Ishikawa (cell line): ENCODE results near the gene ST6GALNAC2.
A peak's percentile ranks its signal among the peaks of the same experiment; 100 is the strongest.

Experiments
- CEBPB ChIP-seq: IDR thresholded peaks from 2 replicates; pipeline ENCODE4 v1.6.1; 2012
- EGR1 ChIP-seq: IDR thresholded peaks from 2 replicates; pipeline ENCODE4 v1.6.1; 2012
- EP300 ChIP-seq: IDR thresholded peaks from 2 replicates; pipeline ENCODE4 v1.6.1; 2012; ENCODE audit warnings: borderline replicate concordance
- FOXM1 ChIP-seq: IDR thresholded peaks from 2 replicates; pipeline ENCODE4 v1.6.1; 2012; ENCODE audit warnings: low read depth, borderline replicate concordance
- MAX ChIP-seq: IDR thresholded peaks from 2 replicates; pipeline ENCODE4 v1.6.1; 2012
- NFIC ChIP-seq: IDR thresholded peaks from 2 replicates; pipeline ENCODE4 v1.6.1; 2012
- RAD21 ChIP-seq: IDR thresholded peaks from 2 replicates; pipeline ENCODE4 v1.6.1; 2012; ENCODE audit warnings: low read depth
- TAF1 ChIP-seq: IDR thresholded peaks from 2 replicates; pipeline ENCODE4 v1.6.1; 2012; ENCODE audit warnings: low read depth, mild to moderate bottlenecking
- TCF12 ChIP-seq: IDR thresholded peaks from 2 replicates; pipeline ENCODE4 v1.6.1; 2012; ENCODE audit warnings: low read depth
- TEAD4 ChIP-seq: IDR thresholded peaks from 2 replicates; pipeline ENCODE4 v1.6.1; 2012
- YY1 ChIP-seq: IDR thresholded peaks from 2 replicates; pipeline ENCODE4 v1.6.1; 2012; ENCODE audit warnings: low read depth
- TF ChIP-seq, protein P1 (sequence below): IDR thresholded peaks from 2 replicates; pipeline ENCODE4 v1.6.1; 2012; ENCODE audit warnings: low read depth, mild to moderate bottlenecking
- TF ChIP-seq, protein P2 (sequence below): IDR thresholded peaks from 2 replicates; pipeline ENCODE4 v1.6.1; 2012

Gene ST6GALNAC2

DNA sequence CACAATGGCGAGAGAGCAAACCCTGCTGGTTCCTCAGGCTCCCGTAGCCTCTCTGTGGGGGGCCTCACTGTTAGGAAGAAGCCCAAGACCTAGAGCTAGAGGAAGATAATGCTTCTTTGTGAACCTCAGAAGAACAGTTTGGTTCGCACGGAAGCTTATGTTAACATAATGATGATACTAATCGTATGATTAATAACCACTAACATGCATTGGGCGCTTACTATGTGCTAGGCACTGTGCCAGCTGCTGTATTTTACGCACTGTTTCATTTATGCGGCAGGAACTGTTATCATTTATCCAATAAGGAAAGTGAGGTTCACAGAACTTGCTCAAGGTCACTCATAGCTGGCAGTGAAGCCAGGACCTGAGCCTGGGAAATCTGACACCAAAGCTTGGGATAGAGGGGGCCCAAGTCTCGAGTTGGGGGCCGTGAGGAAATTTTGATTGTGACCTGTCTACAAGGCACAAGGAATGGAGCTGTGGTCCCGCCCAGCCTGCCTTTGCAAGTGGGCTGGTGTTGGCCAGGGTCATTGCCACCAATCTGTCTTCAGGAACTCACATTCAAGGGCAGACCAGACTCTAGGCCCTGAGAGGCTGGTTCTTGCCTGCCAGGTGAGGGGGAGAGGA, 39.0 kb downstream of the ST6GALNAC2 start:
- no peak for TF ChIP-seq CEBPB
- TF ChIP-seq EP300: peak; percentile 5; the same call in 1 of the 2 replicates

DNA sequence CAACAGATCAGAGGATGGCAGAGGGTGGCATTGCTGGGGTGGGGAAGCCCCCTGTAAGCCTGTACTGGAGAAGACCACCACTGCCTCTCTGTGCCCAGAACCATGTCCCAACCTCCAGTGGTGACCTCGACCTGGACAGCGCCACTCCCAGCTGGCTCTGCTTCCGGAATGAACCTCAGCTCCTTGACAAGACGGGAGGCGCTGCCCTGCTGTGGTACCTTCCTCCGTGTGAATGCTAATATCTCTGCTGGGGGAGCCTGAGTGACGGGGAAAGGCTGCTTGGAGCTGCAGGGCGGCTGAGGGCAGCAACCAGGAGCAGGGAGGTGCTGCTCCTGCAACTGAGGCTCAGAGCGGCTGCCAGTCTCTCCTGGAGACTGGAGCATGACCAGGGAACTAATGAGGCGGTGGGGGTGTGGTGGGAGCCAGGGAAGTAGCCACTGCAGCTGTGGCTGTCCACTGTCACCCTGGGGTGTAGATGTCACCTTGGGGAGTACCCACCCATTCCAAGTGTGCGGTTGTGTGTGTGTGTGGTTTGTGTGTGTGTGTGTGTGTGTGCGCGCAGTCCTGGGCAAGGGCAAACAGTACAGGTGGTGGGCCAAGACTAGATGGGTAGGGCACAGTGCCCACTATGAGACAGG, 39.6 kb downstream of the ST6GALNAC2 start:
- TF ChIP-seq, protein P1, sequence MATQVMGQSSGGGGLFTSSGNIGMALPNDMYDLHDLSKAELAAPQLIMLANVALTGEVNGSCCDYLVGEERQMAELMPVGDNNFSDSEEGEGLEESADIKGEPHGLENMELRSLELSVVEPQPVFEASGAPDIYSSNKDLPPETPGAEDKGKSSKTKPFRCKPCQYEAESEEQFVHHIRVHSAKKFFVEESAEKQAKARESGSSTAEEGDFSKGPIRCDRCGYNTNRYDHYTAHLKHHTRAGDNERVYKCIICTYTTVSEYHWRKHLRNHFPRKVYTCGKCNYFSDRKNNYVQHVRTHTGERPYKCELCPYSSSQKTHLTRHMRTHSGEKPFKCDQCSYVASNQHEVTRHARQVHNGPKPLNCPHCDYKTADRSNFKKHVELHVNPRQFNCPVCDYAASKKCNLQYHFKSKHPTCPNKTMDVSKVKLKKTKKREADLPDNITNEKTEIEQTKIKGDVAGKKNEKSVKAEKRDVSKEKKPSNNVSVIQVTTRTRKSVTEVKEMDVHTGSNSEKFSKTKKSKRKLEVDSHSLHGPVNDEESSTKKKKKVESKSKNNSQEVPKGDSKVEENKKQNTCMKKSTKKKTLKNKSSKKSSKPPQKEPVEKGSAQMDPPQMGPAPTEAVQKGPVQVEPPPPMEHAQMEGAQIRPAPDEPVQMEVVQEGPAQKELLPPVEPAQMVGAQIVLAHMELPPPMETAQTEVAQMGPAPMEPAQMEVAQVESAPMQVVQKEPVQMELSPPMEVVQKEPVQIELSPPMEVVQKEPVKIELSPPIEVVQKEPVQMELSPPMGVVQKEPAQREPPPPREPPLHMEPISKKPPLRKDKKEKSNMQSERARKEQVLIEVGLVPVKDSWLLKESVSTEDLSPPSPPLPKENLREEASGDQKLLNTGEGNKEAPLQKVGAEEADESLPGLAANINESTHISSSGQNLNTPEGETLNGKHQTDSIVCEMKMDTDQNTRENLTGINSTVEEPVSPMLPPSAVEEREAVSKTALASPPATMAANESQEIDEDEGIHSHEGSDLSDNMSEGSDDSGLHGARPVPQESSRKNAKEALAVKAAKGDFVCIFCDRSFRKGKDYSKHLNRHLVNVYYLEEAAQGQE: peak; percentile 38; the same call in 1 of the 2 replicates
- TF ChIP-seq FOXM1: no peak
- no peak for TF ChIP-seq TEAD4
- no peak for TF ChIP-seq MAX
- TF ChIP-seq CEBPB: no peak

GRCh38 chr17:76544546-76545365, 40.9 kb downstream of the ST6GALNAC2 start:
- TF ChIP-seq TCF12 (no peak), FOXM1 (no peak), TEAD4 (no peak), EGR1 (no peak), EP300 (no peak), YY1 (no peak), TAF1 (no peak), MAX (no peak), RAD21 (no peak), CEBPB (no peak)
- TF ChIP-seq, protein P2, sequence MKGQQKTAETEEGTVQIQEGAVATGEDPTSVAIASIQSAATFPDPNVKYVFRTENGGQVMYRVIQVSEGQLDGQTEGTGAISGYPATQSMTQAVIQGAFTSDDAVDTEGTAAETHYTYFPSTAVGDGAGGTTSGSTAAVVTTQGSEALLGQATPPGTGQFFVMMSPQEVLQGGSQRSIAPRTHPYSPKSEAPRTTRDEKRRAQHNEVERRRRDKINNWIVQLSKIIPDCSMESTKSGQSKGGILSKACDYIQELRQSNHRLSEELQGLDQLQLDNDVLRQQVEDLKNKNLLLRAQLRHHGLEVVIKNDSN: no peak

- no peak for TF ChIP-seq TEAD4
- no peak for TF ChIP-seq RAD21
- TF ChIP-seq, protein P1: no peak
- no peak for TF ChIP-seq EP300
- no peak for TF ChIP-seq TAF1
These were observed 41.7 kb downstream of the ST6GALNAC2 start for GRCh38 chr17:76543826-76544545.

DNA sequence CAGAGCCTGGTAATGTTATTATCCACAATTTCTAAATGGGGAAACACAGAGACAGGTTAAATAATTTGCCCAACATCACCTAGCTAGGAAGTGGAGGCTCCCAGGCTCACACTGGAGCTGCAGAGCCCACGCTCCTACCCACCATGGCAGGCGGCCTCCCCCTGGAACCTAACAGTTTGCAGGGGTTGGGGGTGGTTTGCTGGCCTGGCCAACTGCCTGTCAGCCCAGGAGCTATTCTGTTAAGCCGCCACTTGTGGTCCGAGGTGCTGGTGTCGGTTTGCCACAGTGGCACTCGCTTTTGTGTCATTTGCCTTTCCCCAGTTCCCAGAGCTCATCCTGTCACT, 42.2 kb downstream of the ST6GALNAC2 start:
- TF ChIP-seq NFIC (no peak), FOXM1 (no peak), TAF1 (no peak)
- TF ChIP-seq, protein P2: no peak

- TF ChIP-seq, protein P2: no peak
- no peak for TF ChIP-seq CEBPB
These were observed 42.7 kb downstream of the ST6GALNAC2 start for GRCh38 chr17:76542984-76543383.
